ENCODE data around the gene CTU2. TPM values are rescaled to one million over a fixed set of nuclear protein-coding genes. Genes with fewer than 3 reads are reported as not detected.

The CTU2 gene
- polyA plus RNA-seq, 1 donor (not counting 4 experiments of a cell fraction or from before 2014, with no cell fraction given) = 6.3 TPM

GRCh38 chr16:88715312-88716190, 9.2 kb downstream of the CTU2 start:
- no peak for FAIRE-seq
- Histone ChIP-seq H3K4me2 (ENCODE audit: control insufficient read depth, extremely low read depth, insufficient read depth, low read depth, low read length) (no peak overlapping the region), H3K9ac (ENCODE audit: control insufficient read depth, extremely low read depth, insufficient read depth, low read length) (no peak overlapping the region), H2AFZ (ENCODE audit: control insufficient read depth, low read length) (no peak overlapping the region), H3K36me3 (ENCODE audit: control insufficient read depth in 2 of 2, extremely low read depth in 1 of 2, insufficient read depth in 2 of 2, low read length in 2 of 2) (peaks cover 54 to 57% of the 10 kb centered on the region in 2 experiments), H3K27me3 (ENCODE audit: control insufficient read depth, extremely low read depth, insufficient read depth, low read length) (no peaks in the 10 kb centered on the region), H3K27ac (ENCODE audit: control insufficient read depth, insufficient read depth, low read length) (no peak overlapping the region), H4K20me1 (ENCODE audit: control insufficient read depth, extremely low read depth, insufficient read depth, low read length) (peaks cover 3% of the 10 kb centered on the region), H3K4me1 (ENCODE audit: control insufficient read depth, extremely low read depth, insufficient read depth, low read length) (no peaks in the 10 kb centered on the region), H3K9me3 (ENCODE audit: control insufficient read depth, low read depth, low read length) (no peaks in the 10 kb centered on the region), H3K4me3 (ENCODE audit: control insufficient read depth in 2 of 3, extremely low read depth in 1 of 3, insufficient read depth in 2 of 3, low read depth in 1 of 3, low read length in 3 of 3) (no peak overlapping the region), H3K79me2 (ENCODE audit: control insufficient read depth, insufficient read depth, low read length) (peaks cover 2% of the 10 kb centered on the region), H3K9me1 (ENCODE audit: control insufficient read depth, extremely low read depth, insufficient read depth, low read length) (no peaks in the 10 kb centered on the region)
- dilution Hi-C loops (cut with MboI; ENCODE audit: extremely low pct_ligation_motif_present, low sequenced_read_pairs) = no loop called here
- TF ChIP-seq CTCF (optimal IDR thresholded peaks at IDR 0.05 in 1 of 3, IDR thresholded peaks at IDR 0.05 in 1 of 3, conservative IDR thresholded peaks at IDR 0.05 in 1 of 3; ENCODE audit: extremely low read depth in 1 of 3, insufficient read depth in 2 of 3, low read length in 3 of 3) (no peak), EZH2 (IDR thresholded peaks at IDR 0.05; ENCODE audit: low read length) (no peak)
- no peak for DNase-seq (ENCODE audit: low read depth, low spot score)

- H3K9me1 ChIP-seq (ENCODE audit: control insufficient read depth, extremely low read depth, insufficient read depth, low read length) = no peaks in the 10 kb centered on the region
- H3K9me3 ChIP-seq (ENCODE audit: control insufficient read depth, low read depth, low read length) = no peaks in the 10 kb centered on the region
- DNase-seq (ENCODE audit: low read depth, low spot score) = no peak
- no peak overlapping the region for H2AFZ ChIP-seq (ENCODE audit: control insufficient read depth, low read length)
- TF ChIP-seq CTCF (optimal IDR thresholded peaks at IDR 0.05 in 1 of 3, IDR thresholded peaks at IDR 0.05 in 1 of 3, conservative IDR thresholded peaks at IDR 0.05 in 1 of 3; ENCODE audit: extremely low read depth in 1 of 3, insufficient read depth in 2 of 3, low read length in 3 of 3) (no peak), EZH2 (IDR thresholded peaks at IDR 0.05; ENCODE audit: low read length) (no peak)
- dilution Hi-C loops (cut with MboI; ENCODE audit: extremely low pct_ligation_motif_present, low sequenced_read_pairs) = no loop called here
- peaks cover 60 to 63% of the 10 kb centered on the region in 2 experiments for H3K36me3 ChIP-seq (ENCODE audit: control insufficient read depth in 2 of 2, extremely low read depth in 1 of 2, insufficient read depth in 2 of 2, low read length in 2 of 2)
- no peaks in the 10 kb centered on the region for H3K27me3 ChIP-seq (ENCODE audit: control insufficient read depth, extremely low read depth, insufficient read depth, low read length)
- H4K20me1 ChIP-seq (ENCODE audit: control insufficient read depth, extremely low read depth, insufficient read depth, low read length) = peaks cover 3% of the 10 kb centered on the region
- H3K9ac ChIP-seq (ENCODE audit: control insufficient read depth, extremely low read depth, insufficient read depth, low read length) = no peak overlapping the region
- no peak overlapping the region for H3K4me3 ChIP-seq (ENCODE audit: control insufficient read depth in 2 of 3, extremely low read depth in 1 of 3, insufficient read depth in 2 of 3, low read depth in 1 of 3, low read length in 3 of 3)
- H3K79me2 ChIP-seq (ENCODE audit: control insufficient read depth, insufficient read depth, low read length) = peaks cover 2% of the 10 kb centered on the region
- H3K4me1 ChIP-seq (ENCODE audit: control insufficient read depth, extremely low read depth, insufficient read depth, low read length) = no peaks in the 10 kb centered on the region
- no peak overlapping the region for H3K4me2 ChIP-seq (ENCODE audit: control insufficient read depth, extremely low read depth, insufficient read depth, low read depth, low read length)
- no peak for FAIRE-seq
- no peak overlapping the region for H3K27ac ChIP-seq (ENCODE audit: control insufficient read depth, insufficient read depth, low read length)
Measured at GRCh38 chr16:88716201-88716600, 9.9 kb downstream of the CTU2 start.

Data from keratinocyte (primary cell).